Iris pigment epithelial cell (primary cell): ENCODE measurements around the gene CASP8AP2.
"Not testable (repeated sequence)": the region's sequence is repeated elsewhere in the genome, so short reads cannot be mapped to it uniquely, and the experiment has no call there.

Experiments
- DNase-seq: peaks from one replicate; pipeline ENCODE4 v3.0.0-alpha.2; 2011; ENCODE audit warnings: low read depth

CASP8AP2 gene

GRCh38 chr6:89888871-89889270 is 59.2 kb downstream of the CASP8AP2 start:
- no peak for DNase-seq

GRCh38 chr6:89890845-89891528 is 61.3 kb downstream of the CASP8AP2 start:
- DNase-seq: not testable (repeated sequence)

GRCh38 chr6:89892577-89892976 is 62.9 kb downstream of the CASP8AP2 start:
- not testable (repeated sequence) for DNase-seq

GRCh38 chr6:89894169-89894568 is 64.5 kb downstream of the CASP8AP2 start, which contains the start of gene GJA10:
TSS of gene GJA10 (plus strand) at chr6:89894469. CDS start at chr6:89894469, 0 bp downstream.
- no peak for DNase-seq

GRCh38 chr6:89895276-89895874 is 65.7 kb downstream of the CASP8AP2 start:
- DNase-seq: peak; percentile 69

- DNase-seq: not testable (repeated sequence)
Observed at GRCh38 chr6:89910001-89910901, 80.6 kb downstream of the CASP8AP2 start.

GRCh38 chr6:89910902-89911240 is 81.2 kb downstream of the CASP8AP2 start:
- DNase-seq: no peak

GRCh38 chr6:89916136-89916920 is 86.6 kb downstream of the CASP8AP2 start:
- DNase-seq: no peak

- no peak for DNase-seq
Observed at GRCh38 chr6:89917216-89917615, 87.5 kb downstream of the CASP8AP2 start.

GRCh38 chr6:89917801-89918366 is 88.2 kb downstream of the CASP8AP2 start:
- DNase-seq: no peak
